Measurements from ENCODE around the gene ATG10. TPM values are rescaled to one million over a fixed set of nuclear protein-coding genes. Genes with fewer than 3 reads are reported as not detected.

The ATG10 gene
- total RNA-seq, 1 donor from 2014 or later = 8.7 TPM

DNA sequence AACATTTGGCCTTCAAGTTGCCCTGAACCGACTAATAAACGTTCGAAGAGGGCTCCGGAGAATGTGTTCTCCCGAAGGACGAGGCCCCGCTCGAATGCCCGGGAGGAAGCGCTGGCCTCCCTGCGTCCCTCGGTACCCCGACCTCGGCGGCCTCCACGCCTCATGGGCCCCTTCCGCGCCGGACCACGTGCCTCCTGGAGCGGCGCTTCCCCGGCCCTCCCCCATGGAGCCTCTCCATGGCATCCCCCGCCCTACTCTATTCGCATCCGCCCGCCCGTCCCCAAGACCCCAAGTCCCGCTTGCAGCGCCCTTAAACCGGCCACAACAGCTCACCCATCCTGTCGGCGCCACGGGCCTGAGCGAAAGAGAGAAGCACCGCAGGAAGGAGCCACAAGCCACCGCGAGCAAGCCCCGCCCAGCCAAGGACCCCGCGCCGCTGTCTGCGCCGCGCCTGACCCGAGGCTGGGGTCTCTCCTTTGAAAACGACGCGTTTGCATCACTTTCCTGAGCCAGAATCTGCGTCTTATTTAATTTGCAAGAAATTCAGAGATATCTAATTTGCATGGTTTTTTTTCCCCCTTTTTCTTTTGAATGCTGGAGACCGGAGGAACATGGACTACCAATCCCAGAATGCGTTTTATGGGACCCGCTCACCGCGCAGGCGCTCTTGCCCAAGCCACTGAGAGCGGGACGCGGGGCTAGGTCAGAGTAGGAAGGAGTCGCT, 306.3 kb downstream of the ATG10 start, which contains the start of gene RPS23:
Gene RPS23 (minus strand): TSS at position 368 of the 724 bp plus-strand sequence. CDS start 31 bp downstream, at position 337.
- Mint-ChIP-seq H3K4me3 (peak within 1 kb of the TSS; percentile 94), H3K27ac (peak within 1 kb of the TSS; percentile 98), H3K9me3 (no peaks in the 10 kb centered on the region)

GRCh38 chr5:82278711-82279370, 307.0 kb downstream of the ATG10 start:
- H3K27me3 Mint-ChIP-seq = no peaks in the 10 kb centered on the region
- TF ChIP-seq CTCF (conservative IDR thresholded peaks at IDR 0.05) = no peak
- DNase-seq (ENCODE audit: extremely low spot score, unreplicated experiment) = no peak
- peak overlapping the region; percentile 94 for H3K4me3 Mint-ChIP-seq
- peaks cover 17% of the 10 kb centered on the region for H3K4me1 Mint-ChIP-seq (ENCODE audit: unreplicated experiment)
- H3K9me3 Mint-ChIP-seq = no peaks in the 10 kb centered on the region
- H3K36me3 Mint-ChIP-seq = peaks cover 34% of the 10 kb centered on the region
- peak overlapping the region; percentile 98 for H3K27ac Mint-ChIP-seq

More for the DNA sequence above, 306.3 kb downstream of the ATG10 start, which contains the start of gene RPS23:
- Mint-ChIP-seq H3K27me3 (no peaks in the 10 kb centered on the region), H3K36me3 (peaks cover 41% of the 10 kb centered on the region), H3K4me1 (ENCODE audit: unreplicated experiment) (peaks cover 21% of the 10 kb centered on the region)
- peak; percentile 88 for DNase-seq (ENCODE audit: extremely low spot score, unreplicated experiment)
- TF ChIP-seq CTCF (conservative IDR thresholded peaks at IDR 0.05) = no peak

- Mint-ChIP-seq H3K36me3 (no peaks in the 10 kb centered on the region), H3K4me3 (no peak overlapping the region), H3K9me3 (no peaks in the 10 kb centered on the region), H3K27me3 (no peaks in the 10 kb centered on the region), H3K4me1 (ENCODE audit: unreplicated experiment) (no peaks in the 10 kb centered on the region), H3K27ac (no peak overlapping the region)
- TF ChIP-seq CTCF (conservative IDR thresholded peaks at IDR 0.05) = no peak
- DNase-seq (ENCODE audit: extremely low spot score, unreplicated experiment) = no peak
Measured at GRCh38 chr5:82283893-82284292, 312.1 kb downstream of the ATG10 start.

DNA sequence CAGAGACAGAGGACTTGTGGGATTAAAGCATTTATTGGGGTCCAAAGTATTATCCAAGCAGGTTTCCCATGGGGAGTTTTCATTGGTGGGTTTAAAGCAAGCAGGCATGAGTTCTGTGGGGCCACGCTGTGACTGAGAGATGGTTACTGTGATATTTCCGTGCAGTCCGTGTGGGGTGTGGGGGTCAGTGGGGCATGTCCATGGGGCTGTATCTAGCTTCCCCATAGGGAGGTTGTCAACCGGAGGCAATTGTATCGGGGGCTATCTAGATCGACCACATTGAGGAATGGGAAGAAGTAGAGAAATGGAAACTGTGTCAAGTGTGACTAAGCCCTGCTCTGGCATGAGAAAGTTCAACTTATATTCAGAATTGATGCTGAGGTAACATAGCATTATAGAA, 313.4 kb downstream of the ATG10 start:
- H3K36me3 Mint-ChIP-seq = no peaks in the 10 kb centered on the region
- no peak for TF ChIP-seq CTCF (conservative IDR thresholded peaks at IDR 0.05)
- H3K9me3 Mint-ChIP-seq = no peaks in the 10 kb centered on the region
- no peak overlapping the region for H3K27ac Mint-ChIP-seq
- no peak for DNase-seq (ENCODE audit: extremely low spot score, unreplicated experiment)
- H3K4me3 Mint-ChIP-seq = no peak overlapping the region
- H3K27me3 Mint-ChIP-seq = no peaks in the 10 kb centered on the region
- H3K4me1 Mint-ChIP-seq (ENCODE audit: unreplicated experiment) = peaks cover 6% of the 10 kb centered on the region

DNA sequence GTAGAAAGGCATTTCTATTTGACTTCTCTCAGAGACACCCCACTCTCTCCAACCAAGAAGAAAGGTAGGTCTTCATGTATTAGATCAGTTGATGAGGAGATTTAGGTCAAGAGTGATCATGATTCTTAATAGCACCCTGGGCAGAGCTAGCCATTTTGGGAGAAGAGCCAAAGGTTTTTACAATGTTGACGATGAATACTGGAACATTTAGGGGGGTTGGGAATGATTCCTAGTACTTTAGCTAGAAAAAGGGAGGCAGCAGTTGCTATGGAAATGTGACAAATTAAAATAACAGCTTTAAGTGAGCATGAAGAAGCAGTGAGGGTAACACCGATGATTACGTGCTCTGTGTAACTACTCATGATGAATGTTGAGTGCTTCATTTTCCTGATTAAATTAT, 315.8 kb downstream of the ATG10 start:
- H3K27ac Mint-ChIP-seq = no peak overlapping the region
- no peaks in the 10 kb centered on the region for H3K36me3 Mint-ChIP-seq
- H3K27me3 Mint-ChIP-seq = no peaks in the 10 kb centered on the region
- H3K4me3 Mint-ChIP-seq = no peak overlapping the region
- DNase-seq (ENCODE audit: extremely low spot score, unreplicated experiment) = no peak
- no peaks in the 10 kb centered on the region for H3K9me3 Mint-ChIP-seq
- peaks cover 6% of the 10 kb centered on the region for H3K4me1 Mint-ChIP-seq (ENCODE audit: unreplicated experiment)
- TF ChIP-seq CTCF (conservative IDR thresholded peaks at IDR 0.05) = no peak
